ENCODE results near the gene AHCTF1. TPM values are rescaled to one million over a fixed set of nuclear protein-coding genes. Genes with fewer than 3 reads are reported as not detected.

The AHCTF1 gene
- total RNA-seq, 1 donor from 2014 or later, result 21.1 TPM

- ATAC-seq (no peak), DNase-seq (ENCODE audit: missing footprints) (no peak)
- intact Hi-C loops (cut with DNase I), result no loop called here
Observed at GRCh38 chr1:246809473-246809872, 122.3 kb downstream of the AHCTF1 start.

GRCh38 chr1:246805135-246805716, 126.5 kb downstream of the AHCTF1 start:
- DNase-seq (ENCODE audit: missing footprints) (no peak), ATAC-seq (no peak)
- intact Hi-C loops (cut with DNase I), result no loop called here

GRCh38 chr1:246803883-246804282, 127.9 kb downstream of the AHCTF1 start:
- intact Hi-C loops (cut with DNase I), result no loop called here
- ATAC-seq (no peak), DNase-seq (ENCODE audit: missing footprints) (no peak)

DNA sequence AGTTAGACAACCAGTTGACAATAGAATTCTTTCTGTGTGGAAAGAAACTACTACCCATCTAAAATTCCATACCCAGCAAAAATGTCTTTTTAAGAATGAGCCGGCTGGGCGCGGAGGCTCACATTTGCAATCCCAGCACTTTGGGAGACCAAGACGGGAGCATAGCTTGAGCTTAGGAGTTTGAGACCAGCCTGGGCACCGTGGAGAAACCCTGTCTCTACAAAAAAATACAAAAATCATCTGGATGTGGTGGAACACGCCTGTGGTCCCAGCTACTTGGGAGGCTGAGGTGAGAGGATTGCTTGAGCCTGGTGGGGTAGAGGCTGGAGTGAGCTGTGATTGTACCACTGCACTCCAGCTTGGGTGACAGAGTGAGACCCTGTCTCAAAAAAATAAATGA, 128.4 kb downstream of the AHCTF1 start:
- DNase-seq (ENCODE audit: missing footprints) (no peak), ATAC-seq (no peak)
- intact Hi-C loops (cut with DNase I), result no loop called here

GRCh38 chr1:246801241-246802020, 130.3 kb downstream of the AHCTF1 start:
- ATAC-seq, result no peak
- no peak for DNase-seq (ENCODE audit: missing footprints)
- intact Hi-C loops (cut with DNase I), result no loop called here

DNA sequence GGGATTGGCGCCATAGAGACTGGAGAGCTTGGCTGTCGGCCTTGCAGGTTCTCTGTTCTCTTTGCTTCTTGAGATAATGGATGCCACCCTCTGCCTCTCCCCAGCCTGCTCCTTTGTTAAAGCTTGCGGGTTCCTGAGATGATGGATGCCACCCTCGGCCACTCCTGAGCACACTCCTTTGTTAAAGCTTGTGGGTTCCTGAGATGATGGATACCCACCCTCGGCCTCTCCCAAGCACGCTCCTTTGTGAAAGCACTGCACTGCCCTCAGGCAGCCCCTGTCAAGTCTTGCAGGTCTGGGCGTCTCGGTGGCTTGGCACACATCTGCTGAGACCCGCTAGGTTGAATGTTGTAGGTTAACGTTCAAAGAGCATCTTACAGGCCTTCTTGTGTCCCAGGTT, 131.0 kb downstream of the AHCTF1 start:
- ATAC-seq, result no peak
- DNase-seq (ENCODE audit: missing footprints), result no peak
- intact Hi-C loops (cut with DNase I), result no loop called here

DNA sequence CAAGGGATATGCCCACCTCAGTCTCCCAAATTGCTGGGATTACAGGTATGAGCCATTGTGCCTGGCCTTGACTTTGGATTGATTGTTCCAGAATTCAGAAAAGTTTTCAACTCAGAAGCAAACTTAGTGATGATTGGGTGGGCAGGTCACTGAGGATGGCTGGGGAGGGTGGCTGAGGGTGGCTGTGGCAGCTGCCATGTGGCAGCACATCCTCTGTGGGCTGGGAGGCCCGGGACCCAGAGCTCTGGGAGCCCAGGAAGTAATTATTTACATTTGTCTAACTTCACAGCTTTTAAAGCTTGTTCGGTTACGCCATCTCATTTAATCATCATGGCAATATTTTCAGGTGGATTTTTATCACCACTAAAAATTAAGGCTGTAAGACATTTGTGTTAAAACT, 131.4 kb downstream of the AHCTF1 start:
- DNase-seq (ENCODE audit: missing footprints) (no peak), ATAC-seq (no peak)
- intact Hi-C loops (cut with DNase I), result no loop called here

DNA sequence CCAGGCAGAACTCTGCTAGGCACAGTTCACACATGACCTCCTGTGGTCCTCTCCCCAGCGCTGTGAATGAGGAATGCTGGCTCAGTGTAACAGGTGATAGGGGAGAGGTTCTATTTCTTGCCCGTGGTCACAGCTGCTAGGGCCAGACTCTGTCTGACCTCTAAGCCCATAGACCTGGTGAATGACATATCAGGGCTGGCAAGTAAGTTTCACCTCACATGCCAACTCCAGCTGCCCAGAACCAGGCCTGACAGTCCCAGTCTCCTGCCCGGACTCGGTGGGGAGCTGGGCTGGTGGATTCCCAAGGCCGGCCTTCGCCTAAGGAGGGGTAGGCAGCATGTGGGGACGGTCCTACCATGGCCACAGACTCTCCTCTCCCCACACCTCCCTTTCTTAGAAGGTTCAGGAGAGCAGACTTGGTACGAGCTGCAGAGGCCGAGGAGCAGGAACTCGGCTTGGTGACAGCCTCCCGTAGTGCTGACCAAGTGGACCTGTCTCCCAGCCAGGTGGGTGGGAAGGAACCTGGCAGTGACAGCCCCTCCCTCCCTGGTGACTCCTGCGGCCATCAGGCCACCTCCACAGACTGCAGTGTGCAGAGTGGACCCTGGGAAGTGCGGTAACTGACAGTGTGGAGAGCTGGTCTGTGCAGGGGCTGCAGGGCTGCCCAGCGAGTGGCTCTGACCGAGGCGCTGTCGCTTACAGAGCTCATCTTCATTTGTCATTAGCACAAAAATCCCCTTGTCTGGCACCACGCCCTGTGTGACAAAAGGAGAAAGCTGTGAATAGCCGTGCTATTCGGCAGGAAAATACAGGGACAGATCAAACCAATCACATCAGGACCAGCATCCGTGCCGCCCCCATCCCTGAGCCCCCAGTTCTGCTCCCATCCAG, 132.9 kb downstream of the AHCTF1 start:
- DNase-seq (ENCODE audit: missing footprints), result no peak
- intact Hi-C loops (cut with DNase I), result no loop called here
- peak; percentile 85 for ATAC-seq

DNA sequence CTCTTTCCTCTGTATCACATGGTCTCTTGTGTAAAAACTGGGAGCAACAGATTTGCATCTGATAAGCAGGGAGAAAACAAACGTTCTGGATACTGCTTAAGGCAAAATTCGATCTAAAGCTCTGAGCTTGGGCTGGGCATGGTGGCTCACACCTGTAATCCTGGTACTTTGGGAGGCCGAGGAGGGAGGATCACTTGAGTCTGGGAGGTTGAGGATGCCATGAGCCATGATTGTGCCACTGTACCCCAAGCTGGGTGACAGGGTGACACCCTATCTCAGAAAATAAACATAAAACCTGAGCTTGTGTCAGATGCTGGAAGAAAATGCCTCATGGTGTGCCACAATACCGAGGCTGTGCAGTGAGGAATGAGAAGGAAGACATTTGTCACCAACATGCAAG, 133.6 kb downstream of the AHCTF1 start:
- intact Hi-C loops (cut with DNase I), result no loop called here
- no peak for DNase-seq (ENCODE audit: missing footprints)

GRCh38 chr1:246797597-246797996, 134.2 kb downstream of the AHCTF1 start:
- intact Hi-C loops (cut with DNase I), result no loop called here
- no peak for DNase-seq (ENCODE audit: missing footprints)
- ATAC-seq, result no peak

More for the DNA sequence above, 133.6 kb downstream of the AHCTF1 start:
- no peak for ATAC-seq

- intact Hi-C loops (cut with DNase I), result no loop called here
- no peak for ATAC-seq
- DNase-seq (ENCODE audit: missing footprints), result no peak
Observed at GRCh38 chr1:246797157-246797556, 134.6 kb downstream of the AHCTF1 start.

DNA sequence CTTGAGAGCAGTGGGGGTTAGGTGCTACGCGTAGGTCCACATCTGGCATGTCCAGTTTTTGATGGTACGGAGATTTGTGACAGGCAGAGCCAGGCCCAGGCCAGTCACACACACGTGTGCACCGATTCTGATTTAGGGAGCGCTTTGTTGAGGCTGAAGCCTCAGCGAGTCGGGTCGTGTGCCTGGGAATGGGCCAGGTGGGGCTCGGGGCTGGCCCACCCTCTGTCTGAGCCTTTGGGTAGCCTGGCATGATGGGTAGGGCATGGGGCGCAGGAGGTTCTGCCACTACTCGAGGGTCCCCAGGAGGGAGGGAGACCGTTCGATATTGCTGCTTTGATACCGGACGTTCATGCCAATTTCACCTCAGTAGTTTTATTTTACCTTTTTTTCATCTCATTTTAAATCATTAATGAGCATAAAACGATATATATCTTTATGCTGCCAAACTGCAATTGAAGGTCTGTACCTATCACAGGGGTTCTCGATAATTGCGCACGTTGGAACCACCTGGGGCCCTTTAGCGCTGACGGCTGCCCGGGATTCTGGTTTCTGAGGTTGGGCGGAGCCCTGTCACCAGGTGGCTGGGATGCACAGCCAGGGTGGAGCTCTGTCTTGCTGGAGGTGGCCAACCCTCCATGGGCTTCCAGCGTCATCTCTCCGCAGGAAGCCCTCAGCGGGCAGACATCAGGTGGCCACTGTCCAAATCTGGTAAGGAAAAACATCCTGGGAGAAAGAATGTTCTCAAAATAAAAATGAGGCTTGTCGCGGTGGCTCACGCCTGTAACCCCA, 135.6 kb downstream of the AHCTF1 start:
- no peak for DNase-seq (ENCODE audit: missing footprints)
- intact Hi-C loops (cut with DNase I), result no loop called here
- no peak for ATAC-seq

- DNase-seq (ENCODE audit: missing footprints), result no peak
- intact Hi-C loops (cut with DNase I), result no loop called here
- peak; percentile 8 for ATAC-seq
Observed at GRCh38 chr1:246794828-246795671, 136.7 kb downstream of the AHCTF1 start.

- DNase-seq (ENCODE audit: missing footprints) (no peak), ATAC-seq (peak; percentile 5)
- intact Hi-C loops (cut with DNase I), result no loop called here
Observed at GRCh38 chr1:246794048-246794827, 137.5 kb downstream of the AHCTF1 start.

DNA sequence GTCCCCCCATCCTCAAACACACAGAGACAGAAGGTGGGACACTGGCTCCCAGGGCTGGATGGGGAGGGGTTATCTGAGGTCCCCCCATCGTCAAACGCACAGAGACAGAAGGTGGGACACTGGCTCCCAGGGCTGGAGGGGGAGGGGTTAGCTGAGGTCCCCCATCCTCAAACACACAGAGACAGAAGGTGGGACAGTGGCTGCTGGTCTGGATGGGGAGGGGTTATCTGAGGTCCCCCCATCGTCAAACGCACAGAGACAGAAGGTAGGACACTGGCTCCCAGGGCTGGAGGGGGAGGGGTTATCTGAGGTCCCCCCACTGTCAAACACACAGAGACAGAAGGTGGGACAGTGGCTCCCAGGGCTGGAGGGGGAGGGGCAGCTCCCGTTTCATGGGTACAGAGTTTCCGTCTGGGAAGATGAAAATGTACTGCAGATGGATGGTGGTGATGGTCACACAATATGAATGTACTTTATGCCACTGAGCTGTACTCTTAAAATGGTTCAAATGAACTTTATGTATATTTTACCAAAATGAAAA, 138.3 kb downstream of the AHCTF1 start:
- intact Hi-C loops (cut with DNase I), result no loop called here
- no peak for ATAC-seq
- no peak for DNase-seq (ENCODE audit: missing footprints)

DNA sequence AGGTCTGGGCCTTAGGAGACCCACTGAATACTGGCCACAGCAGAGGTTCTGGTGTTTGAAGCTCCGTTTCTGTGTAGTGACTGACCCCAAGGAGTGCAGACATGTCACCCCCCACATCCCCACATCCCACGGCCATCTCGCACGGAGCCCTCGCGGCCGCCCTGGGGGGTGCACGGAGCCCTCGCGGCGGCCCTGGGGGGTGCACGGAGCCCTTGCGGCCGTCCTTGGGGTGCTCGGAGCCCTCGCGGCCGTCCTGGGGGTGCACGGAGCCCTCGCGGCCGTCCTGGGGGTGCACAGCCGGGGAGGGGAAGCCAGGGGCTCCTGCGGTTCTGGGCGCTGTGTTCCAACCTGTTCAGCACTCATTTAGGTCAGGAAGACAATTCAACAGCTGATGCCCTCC, 139.1 kb downstream of the AHCTF1 start:
- intact Hi-C loops (cut with DNase I), result no loop called here
- no peak for ATAC-seq
- no peak for DNase-seq (ENCODE audit: missing footprints)

DNA sequence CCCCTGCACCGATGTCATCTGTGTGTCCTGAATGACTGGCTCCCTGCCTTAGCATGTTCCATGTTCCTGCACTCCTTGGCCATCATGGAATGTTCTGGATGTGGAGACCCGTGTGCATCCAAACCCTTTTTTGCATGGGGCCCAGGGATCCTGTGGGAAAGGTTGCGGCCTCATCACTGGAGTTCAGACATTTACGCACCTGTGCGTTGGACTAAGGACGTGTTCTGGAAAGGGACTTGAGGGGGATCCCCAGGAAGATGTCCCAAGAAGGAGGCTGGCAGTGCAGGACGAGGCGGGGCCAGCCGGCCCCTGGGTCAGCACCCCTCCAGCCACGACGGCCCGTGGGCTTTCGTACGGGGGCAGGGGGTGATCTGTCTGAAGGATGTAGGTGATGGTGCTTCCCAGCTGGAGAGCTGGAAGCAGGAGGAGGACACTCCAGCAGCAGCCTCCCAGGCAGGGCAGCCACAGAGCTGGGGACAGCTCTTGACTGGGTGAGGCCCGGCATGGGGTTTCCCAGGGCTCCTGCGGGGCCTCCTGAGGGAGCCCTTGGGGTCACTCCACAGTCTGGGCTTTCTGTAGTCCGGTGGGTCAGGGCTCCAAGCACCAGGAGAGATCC, 140.3 kb downstream of the AHCTF1 start:
- DNase-seq (ENCODE audit: missing footprints) (no peak), ATAC-seq (no peak)
- intact Hi-C loops (cut with DNase I), result no loop called here

All from Right ventricle myocardium inferior (tissue), 1 donor.